NCI-H146 (cell line): ENCODE results near the gene ZFYVE16.
"Not testable (repeated sequence)": the region's sequence is repeated elsewhere in the genome, so short reads cannot be mapped to it uniquely, and the experiment has no call there.

Source experiments
- DNase-seq: peaks from one replicate; lab custom pipeline; 2025; lab: John Stamatoyannopoulos, UW

The ZFYVE16 gene

GRCh38 chr5:80407735-80408483 is at the start of gene ZFYVE16:
TSS of gene ZFYVE16 (plus strand) at chr5:80408064. CDS start at chr5:80434148, 26,084 bp downstream.
- DNase-seq: peak; percentile 97

GRCh38 chr5:80360914-80361444 is 46.9 kb upstream of the ZFYVE16 start:
- DNase-seq: no peak

GRCh38 chr5:80364892-80365291 is 43.0 kb upstream of the ZFYVE16 start:
- no peak for DNase-seq

DNA sequence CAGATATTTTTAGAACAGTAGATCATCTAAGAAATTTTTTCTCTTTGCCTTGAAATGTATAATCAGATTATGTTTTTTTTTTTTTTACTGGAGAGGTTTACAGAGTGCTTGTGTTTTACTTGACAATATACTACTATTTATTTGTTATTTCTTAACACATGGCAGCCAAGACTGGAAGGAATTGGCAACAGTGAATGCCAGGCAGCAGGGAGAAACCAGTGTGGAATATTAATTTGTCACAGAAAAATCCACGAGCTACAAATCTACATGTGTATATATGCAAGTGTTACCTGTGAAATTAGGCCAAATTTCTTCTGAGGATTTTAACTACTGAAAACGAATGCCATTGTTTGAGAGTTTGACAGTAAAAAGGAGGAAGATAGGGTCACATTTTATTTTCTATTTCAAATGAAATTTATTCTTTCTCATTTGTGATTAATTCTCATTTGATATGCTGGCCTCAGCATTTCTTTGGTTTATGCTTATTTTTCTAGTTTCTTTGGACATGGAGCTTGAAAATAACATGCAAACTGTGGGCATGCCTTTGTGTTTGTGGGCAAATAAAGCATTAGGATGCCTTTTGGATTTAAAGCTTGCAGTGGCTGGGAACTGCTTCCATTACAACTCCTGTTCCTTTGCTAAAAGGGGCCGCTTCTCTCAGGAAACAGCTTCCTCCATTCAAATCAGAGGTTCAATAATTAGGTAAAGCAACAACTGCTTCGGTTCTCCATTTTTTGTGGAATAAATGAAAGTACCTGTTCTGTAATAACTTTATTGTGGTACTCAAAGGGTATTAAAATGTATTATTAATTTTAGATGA is 39.0 kb upstream of the ZFYVE16 start:
- peak; percentile 66 for DNase-seq

GRCh38 chr5:80369521-80369920 is 38.3 kb upstream of the ZFYVE16 start:
- DNase-seq: peak; percentile 89

DNA sequence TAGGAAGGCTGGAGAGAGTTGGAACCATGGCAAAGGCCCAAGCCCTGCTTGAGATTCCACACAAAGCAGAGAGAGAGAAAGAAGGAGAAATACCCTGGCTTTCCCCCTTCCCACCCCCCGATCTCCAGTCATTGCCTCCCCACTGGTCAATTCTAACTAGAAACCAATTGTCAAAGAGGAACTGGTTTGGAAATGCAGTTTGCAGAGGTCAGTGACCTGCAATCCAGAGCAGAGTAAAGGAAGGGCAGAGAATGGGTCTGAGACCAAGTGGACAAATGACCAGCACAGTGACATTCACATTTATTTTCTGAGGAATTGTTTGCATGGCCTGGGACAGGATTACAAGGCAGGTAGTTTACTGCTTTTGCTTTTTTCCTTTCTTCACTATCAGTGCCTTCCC is 37.5 kb upstream of the ZFYVE16 start:
- no peak for DNase-seq

GRCh38 chr5:80372780-80373179 is 35.1 kb upstream of the ZFYVE16 start:
- no peak for DNase-seq

DNA sequence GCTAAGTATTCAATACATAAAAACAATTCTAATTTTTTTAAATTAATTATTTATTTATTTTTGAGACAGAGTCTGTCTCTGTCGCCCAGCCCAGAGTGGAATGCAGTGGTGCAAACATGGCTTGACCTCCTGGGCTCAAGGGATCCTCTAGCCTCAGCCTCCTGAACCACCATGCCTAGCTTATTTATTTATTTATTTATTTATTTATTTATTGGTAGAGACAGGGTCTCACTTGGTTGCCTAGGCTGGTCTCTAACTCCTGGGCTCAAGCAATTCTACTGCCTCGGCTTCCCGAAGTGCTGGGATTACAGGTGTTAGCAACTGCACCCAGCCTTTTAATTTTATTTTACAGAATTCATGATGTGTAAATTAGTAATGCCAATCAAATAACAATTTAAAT is 33.7 kb upstream of the ZFYVE16 start:
- DNase-seq: no peak

- no peak for DNase-seq
Observed at GRCh38 chr5:80376557-80376956, 31.3 kb upstream of the ZFYVE16 start.

DNA sequence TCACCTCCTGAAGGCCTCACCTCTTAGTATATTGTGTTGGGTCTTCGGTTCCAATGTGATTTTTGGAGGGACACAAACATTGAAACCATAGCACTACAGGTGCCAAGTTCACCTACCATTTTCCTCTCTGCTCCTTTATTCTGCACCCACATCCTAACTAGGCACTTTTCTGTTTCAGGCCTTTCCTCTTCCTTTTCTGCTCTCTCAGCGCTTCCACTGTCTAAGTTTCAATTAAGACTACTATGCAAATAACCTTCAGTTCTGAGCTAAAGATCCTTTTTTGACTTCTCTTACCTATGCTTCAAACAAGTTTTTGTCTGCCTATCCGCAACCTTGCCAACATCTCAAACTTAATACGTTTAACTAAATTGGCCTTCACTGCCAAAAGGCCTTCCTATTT is 25.4 kb upstream of the ZFYVE16 start:
- DNase-seq: no peak

DNA sequence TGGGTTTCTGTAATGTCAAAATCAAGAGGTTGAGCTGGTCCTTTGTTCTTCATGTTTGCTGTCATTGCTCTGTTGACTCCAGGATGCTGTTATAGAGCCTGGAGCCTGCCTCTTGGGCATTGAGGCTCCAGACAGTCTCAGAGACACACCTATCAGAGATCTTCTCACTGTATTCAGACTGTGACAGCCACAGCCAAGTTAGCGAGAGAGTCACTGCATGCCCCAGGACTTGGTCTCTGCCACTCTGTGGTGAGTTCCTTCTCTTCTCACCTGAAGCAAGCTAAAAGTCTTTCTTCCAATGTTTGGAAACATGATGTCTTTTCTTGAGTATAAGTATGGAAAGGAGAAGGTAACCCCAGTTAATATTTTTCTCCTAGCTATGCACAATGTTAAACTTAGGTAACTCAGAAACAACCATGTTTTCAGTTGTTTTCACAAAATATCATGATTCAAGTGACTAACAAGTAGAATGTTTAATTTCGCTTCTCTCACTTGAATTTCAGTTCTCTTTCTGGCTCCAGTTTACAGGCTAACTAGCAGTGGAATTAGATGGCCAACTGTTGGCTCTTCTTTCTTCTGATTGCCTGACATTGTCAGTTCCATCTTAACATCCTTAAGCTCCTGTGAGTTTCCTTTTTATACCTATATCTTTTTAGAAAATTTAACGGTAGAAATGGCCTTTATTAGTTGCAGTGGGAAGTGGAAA is 20.6 kb upstream of the ZFYVE16 start:
- no peak for DNase-seq

GRCh38 chr5:80389580-80389979 is 18.3 kb upstream of the ZFYVE16 start:
- no peak for DNase-seq

DNA sequence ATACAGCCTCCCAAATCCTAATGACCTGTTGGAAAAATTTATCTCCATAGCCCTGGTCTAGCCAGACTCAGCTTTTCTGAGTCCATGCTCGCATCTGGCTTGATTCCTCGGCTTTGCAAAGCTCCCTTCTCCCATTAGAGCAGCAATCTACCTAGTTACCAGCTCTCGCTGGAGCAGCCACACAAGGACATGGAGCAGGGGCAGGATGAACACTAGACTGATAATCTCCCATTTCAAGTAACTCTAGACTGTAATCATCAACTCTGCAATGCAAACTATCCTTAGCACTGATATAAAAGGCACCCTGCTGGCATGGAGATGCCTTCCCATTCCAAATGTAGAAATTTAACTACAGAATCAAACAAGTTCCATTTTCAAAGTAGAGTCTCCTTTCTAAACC is 17.5 kb upstream of the ZFYVE16 start:
- DNase-seq: peak; percentile 26

DNA sequence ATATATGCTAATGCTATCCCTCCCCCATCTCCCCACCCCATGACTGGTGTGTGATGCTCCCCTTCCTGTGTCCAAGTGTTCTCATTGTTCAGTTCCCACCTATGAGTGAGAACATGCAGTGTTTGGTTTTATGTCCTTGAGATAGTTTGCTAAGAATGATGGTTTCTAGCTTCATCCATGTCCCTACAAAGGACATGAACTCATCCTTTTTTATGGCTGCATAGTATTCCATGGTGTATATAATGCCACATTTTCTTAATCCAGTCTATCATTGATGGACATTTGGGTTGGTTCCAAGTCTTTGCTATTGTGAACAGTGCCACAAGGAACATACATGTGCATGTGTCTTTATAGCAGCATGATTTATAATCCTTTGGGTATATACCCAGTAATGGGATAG is 16.6 kb upstream of the ZFYVE16 start:
- not testable (repeated sequence) for DNase-seq

DNA sequence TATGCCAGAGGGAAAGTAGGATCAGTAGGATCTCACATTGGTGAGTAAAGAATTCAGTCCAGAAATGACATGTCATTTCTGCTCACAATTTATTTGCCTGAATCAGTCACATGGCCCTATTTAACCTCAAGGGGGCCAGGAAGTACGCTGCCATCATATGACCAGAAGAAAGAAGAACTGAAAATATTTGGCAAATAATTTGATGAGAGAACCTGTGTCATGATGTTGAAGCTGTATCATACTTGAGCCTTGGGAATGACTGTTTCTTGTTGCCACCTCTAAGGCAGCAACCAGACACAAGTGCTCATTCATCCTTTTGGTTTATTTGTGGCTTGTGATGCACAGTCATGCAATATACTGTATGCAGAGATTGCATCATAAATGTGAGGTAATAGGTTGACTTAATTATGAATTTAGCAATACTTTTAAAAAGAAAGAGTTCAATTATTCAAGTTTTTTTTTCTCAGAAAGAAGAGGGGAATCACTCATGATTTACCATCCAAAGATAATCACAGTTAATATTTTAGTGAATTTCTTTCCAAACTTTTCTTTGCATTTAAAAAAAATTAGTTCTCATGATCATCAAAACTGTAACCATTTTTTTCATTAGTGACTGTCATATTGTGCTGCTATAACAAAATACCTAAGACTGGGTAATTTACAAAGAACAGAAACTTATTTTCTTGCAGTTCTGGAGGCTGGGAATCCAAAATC is 8.2 kb upstream of the ZFYVE16 start:
- no peak for DNase-seq

DNA sequence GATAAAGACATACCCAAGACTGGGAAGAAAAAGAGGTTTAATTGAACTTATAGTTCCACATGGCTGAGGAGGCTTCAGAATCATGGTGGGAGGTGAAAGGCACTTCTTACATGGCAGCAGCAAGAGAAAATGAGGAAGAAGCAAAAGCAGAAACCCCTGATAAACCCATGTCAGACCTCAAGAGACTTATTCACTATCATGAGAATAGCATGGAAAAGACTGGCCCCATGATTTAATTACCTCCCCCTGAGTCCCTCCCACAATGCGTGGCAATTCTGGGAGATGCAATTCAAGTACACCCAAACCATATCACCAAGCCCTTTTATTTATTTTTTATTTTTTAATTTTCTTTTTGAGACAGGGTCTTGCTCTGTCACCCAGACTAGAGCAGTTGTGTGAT is 7.5 kb upstream of the ZFYVE16 start:
- DNase-seq: not testable (repeated sequence)

GRCh38 chr5:80403782-80404181 is 4.1 kb upstream of the ZFYVE16 start:
- no peak for DNase-seq

- DNase-seq: no peak
Observed at GRCh38 chr5:80406980-80407734, 707 bp upstream of the ZFYVE16 start.

GRCh38 chr5:80408484-80409366 is 861 bp downstream of the ZFYVE16 start:
- DNase-seq: peak; percentile 82

GRCh38 chr5:80409367-80409966 is 1.6 kb downstream of the ZFYVE16 start:
- no peak for DNase-seq
